Measurements from ENCODE around the gene FCHSD2. TPM values are rescaled to one million over a fixed set of nuclear protein-coding genes. Genes with fewer than 3 reads are reported as not detected.
"Not testable (repeated sequence)": the region's sequence is repeated elsewhere in the genome, so short reads cannot be mapped to it uniquely, and the experiment has no call there.

FCHSD2 gene
- total and polyA plus RNA-seq, 2 of the 13 experiments (the other 11 are each of a cell fraction or from before 2014, with no cell fraction given), result 20.5 to 24.8 TPM

DNA sequence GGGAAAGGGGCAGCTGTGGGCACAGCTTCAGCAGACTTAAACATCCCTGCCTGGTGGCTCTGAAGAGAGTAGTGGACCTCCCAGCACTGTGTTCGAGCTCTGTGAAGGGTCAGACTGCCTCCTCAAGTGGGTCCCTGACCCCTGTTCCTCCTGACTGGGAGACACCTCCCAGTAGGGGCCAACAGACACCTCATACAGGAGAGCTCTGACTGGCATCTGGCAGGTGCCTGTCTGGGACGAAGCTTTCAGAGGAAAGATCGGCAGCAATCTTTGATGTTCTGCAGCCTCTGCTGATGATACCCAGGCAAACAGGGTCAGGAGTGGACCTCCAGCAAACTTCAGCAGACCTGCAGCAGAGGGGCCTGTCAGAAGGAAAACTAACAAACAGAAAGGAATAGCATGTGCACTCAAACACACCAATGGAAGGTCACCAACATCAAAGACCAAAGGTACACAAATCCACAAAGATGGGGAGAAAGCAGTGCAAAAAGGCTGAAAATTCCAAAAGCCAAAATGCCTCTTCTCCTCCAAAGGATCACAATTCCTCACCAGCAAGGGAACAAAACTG, 80.2 kb downstream of the FCHSD2 start:
- peak overlapping the region; percentile 71 for H3K4me2 ChIP-seq (ENCODE audit: low read depth, low read length)
- H3K27me3 ChIP-seq (ENCODE audit: control insufficient read depth in 1 of 2, insufficient read depth in 2 of 2, low read length in 2 of 2); in situ Hi-C loops (cut with HindIII; ENCODE audit: extremely low pct_ligation_motif_present, low pct_unique_long_range_greater_than_20kb); H2AFZ ChIP-seq (ENCODE audit: low read length); H3K36me3 ChIP-seq (replicated peaks in 1 of 2; ENCODE audit: control insufficient read depth in 1 of 2, insufficient read depth in 2 of 2, low read length in 2 of 2); BruUV-seq (replicated peaks); H4K20me1 ChIP-seq (ENCODE audit: insufficient read depth, low read length); H3K9me3 ChIP-seq (ENCODE audit: low read length); CTCF ChIA-PET (ENCODE audit: low intra/inter-chr PET ratio, low total read pairs); H3K9ac ChIP-seq (ENCODE audit: insufficient read depth, low read depth, low read length); TF ChIP-seq EP300 (CRISPR knock-in tag; IDR thresholded peaks at IDR 0.05; ENCODE audit: borderline replicate concordance): not testable (repeated sequence)
- peak overlapping the region; percentile 58 for H3K27ac ChIP-seq (ENCODE audit: extremely low read length, insufficient read depth, low read length)
- POLR2A ChIA-PET, result interaction anchor here (1.0 to 1.4 kb wide), 4 partner anchors 80 to 116 kb away, joined by 3 to 5 read pairs (median 4); partner anchors contain the start of gene FCHSD2
- H3K4me1 ChIP-seq (ENCODE audit: insufficient read depth, low read length), result peaks cover 65% of the 10 kb centered on the region
- peaks cover 55% of the 10 kb centered on the region for H3K79me2 ChIP-seq (ENCODE audit: insufficient read depth, low read length)
- intact Hi-C loops (cut with micrococcal nuclease; ENCODE audit: unreplicated experiment), result loop anchor here (5.0 kb wide), 1 partner anchor 115 kb away; no protein-coding TSS in a partner anchor
- ATAC-seq (peak; percentile 89), FAIRE-seq (peak; percentile 68), DNase-seq (ENCODE audit: low spot score) (peak; percentile 70)
- H3K4me3 ChIP-seq (replicated peaks in 1 of 3; ENCODE audit: insufficient read depth in 1 of 3, low read depth in 2 of 3, low read length in 3 of 3), result peak overlapping the region in 1 of 3 experiments; percentile 47; a peak in 3 of 6 replicates
- 0% methylated on average over 3 of the region's 3 CpGs for WGBS (ENCODE audit: low lambda C conversion rate)
- TF ChIP-seq HNF4A (CRISPR knock-in tag; IDR thresholded peaks at IDR 0.05), result peak; percentile 55
- 0 out of 2 replicates have a peak, but pooled peaks have one; percentile 45 for TF ChIP-seq ZNF772 (CRISPR knock-in tag; IDR thresholded peaks at IDR 0.05)
- TF ChIP-seq SKI (IDR thresholded peaks at IDR 0.05; ENCODE audit: partially characterized antibody), result peak; percentile 38
- 0 out of 2 replicates have a peak, but pooled peaks have one; percentile 47 for TF ChIP-seq NFKBIZ (CRISPR knock-in tag; IDR thresholded peaks at IDR 0.05)
- TF ChIP-seq MIER2 (CRISPR knock-in tag; IDR thresholded peaks at IDR 0.05), result 0 out of 2 replicates have a peak, but pooled peaks have one; percentile 22
- TF ChIP-seq EP300 (IDR thresholded peaks at IDR 0.05; ENCODE audit: low read depth in 2 of 2, low read length in 2 of 2), result 0 out of 4 replicates have a peak, but pooled peaks of 1 of the 2 experiments have one; percentile 17
- peak; percentile 79; the same call in 1 of the 2 replicates for TF ChIP-seq TBX2 (CRISPR knock-in tag; IDR thresholded peaks at IDR 0.05; ENCODE audit: borderline replicate concordance)
- peak; percentile 43 for TF ChIP-seq HOXA3 (CRISPR knock-in tag; IDR thresholded peaks at IDR 0.05)
- peak; percentile 64 for TF ChIP-seq HDAC2 (CRISPR knock-in tag; IDR thresholded peaks at IDR 0.05)
- TF ChIP-seq, protein P1, sequence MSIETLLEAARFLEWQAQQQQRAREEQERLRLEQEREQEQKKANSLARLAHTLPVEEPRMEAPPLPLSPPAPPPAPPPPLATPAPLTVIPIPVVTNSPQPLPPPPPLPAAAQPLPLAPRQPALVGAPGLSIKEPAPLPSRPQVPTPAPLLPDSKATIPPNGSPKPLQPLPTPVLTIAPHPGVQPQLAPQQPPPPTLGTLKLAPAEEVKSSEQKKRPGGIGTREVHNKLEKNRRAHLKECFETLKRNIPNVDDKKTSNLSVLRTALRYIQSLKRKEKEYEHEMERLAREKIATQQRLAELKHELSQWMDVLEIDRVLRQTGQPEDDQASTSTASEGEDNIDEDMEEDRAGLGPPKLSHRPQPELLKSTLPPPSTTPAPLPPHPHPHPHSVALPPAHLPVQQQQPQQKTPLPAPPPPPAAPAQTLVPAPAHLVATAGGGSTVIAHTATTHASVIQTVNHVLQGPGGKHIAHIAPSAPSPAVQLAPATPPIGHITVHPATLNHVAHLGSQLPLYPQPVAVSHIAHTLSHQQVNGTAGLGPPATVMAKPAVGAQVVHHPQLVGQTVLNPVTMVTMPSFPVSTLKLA (IDR thresholded peaks at IDR 0.05), result peak; percentile 37; the same call in 1 of the 2 replicates
- TF ChIP-seq, protein P2, sequence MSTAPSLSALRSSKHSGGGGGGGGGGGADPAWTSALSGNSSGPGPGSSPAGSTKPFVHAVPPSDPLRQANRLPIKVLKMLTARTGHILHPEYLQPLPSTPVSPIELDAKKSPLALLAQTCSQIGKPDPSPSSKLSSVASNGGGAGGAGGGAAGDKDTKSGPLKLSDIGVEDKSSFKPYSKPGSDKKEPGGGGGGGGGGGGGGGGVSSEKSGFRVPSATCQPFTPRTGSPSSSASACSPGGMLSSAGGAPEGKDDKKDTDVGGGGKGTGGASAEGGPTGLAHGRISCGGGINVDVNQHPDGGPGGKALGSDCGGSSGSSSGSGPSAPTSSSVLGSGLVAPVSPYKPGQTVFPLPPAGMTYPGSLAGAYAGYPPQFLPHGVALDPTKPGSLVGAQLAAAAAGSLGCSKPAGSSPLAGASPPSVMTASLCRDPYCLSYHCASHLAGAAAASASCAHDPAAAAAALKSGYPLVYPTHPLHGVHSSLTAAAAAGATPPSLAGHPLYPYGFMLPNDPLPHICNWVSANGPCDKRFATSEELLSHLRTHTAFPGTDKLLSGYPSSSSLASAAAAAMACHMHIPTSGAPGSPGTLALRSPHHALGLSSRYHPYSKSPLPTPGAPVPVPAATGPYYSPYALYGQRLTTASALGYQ (CRISPR knock-in tag; IDR thresholded peaks at IDR 0.05), result peak; percentile 59; the same call in 1 of the 2 replicates
- TF ChIP-seq ZIK1 (CRISPR knock-in tag; IDR thresholded peaks at IDR 0.05; ENCODE audit: borderline replicate concordance, low read depth), result 0 out of 2 replicates have a peak, but pooled peaks have one; percentile 41
- TF ChIP-seq ISL2 (CRISPR knock-in tag; IDR thresholded peaks at IDR 0.05), result peak; percentile 73
- TF ChIP-seq, protein P3, sequence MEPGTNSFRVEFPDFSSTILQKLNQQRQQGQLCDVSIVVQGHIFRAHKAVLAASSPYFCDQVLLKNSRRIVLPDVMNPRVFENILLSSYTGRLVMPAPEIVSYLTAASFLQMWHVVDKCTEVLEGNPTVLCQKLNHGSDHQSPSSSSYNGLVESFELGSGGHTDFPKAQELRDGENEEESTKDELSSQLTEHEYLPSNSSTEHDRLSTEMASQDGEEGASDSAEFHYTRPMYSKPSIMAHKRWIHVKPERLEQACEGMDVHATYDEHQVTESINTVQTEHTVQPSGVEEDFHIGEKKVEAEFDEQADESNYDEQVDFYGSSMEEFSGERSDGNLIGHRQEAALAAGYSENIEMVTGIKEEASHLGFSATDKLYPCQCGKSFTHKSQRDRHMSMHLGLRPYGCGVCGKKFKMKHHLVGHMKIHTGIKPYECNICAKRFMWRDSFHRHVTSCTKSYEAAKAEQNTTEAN (CRISPR knock-in tag; conservative IDR thresholded peaks at IDR 0.05), result peak; percentile 34; the same call in 1 of the 2 replicates
- TF ChIP-seq ZMYM4 (CRISPR knock-in tag; IDR thresholded peaks at IDR 0.05), result peak; percentile 68
- 0 out of 2 replicates have a peak, but pooled peaks have one; percentile 29 for TF ChIP-seq RCOR2 (CRISPR knock-in tag; IDR thresholded peaks at IDR 0.05)
- peak; percentile 55 for TF ChIP-seq NCOA2 (CRISPR knock-in tag; IDR thresholded peaks at IDR 0.05)
